Sigmoid colon (tissue), 4 donors: Measurements from ENCODE around the gene EXOSC6.
"Not testable (repeated sequence)": the region's sequence is repeated elsewhere in the genome, so short reads cannot be mapped to it uniquely, and the experiment has no call there.

Source experiments
- CTCF ChIP-seq, 4 experiments: fragments of 450-650 bp in 3 of 4; fragments of 200-600 bp in 1 of 4; IDR thresholded peaks; one replicate each; pipeline ENCODE4 v1.5.1; 2016 to 2019; ENCODE audit warnings: antibody characterized with exemption in 4 of 4, mild to moderate bottlenecking in 3 of 4, moderate library complexity in 2 of 4
- POLR2A ChIP-seq, 2 donors: fragments of 450-650 bp; IDR thresholded peaks; one replicate each; pipeline ENCODE4 v1.6.1; 2016; ENCODE audit warnings: antibody characterized with exemption in 2 of 2, mild to moderate bottlenecking in 2 of 2, moderate library complexity in 2 of 2
- POLR2AphosphoS5 ChIP-seq, 4 donors: sonication (generic); formaldehyde crosslinking; IDR thresholded peaks; one replicate each; pipeline ENCODE4 v1.6.1; 2017; ENCODE audit warnings: antibody characterized with exemption in 4 of 4

DNA sequence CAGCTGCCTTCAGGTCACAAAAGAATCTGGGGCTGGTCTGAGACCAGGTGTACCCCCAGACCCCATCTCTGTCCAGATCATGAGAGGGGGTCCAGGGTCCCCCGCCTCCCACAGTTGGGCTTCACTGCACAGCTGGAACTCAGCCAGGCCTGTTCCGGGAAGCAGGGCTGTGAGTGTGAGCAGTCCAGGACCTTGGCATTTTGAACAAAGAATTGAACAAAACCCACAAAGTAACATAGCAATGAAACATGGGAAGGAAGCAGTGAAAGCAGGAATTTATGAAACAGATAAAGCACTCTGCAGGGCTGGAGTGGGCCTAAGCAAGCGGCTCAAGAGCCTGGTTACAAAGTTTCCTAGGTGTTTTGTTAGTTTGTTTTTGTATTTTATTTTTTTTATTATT is 53.1 kb downstream of the EXOSC6 start:
- TF ChIP-seq POLR2A, POLR2AphosphoS5, CTCF (IDR thresholded peaks at IDR 0.05): not testable (repeated sequence)
